GM21526 (cell line): ENCODE results near the gene ACP4.
"Not testable (repeated sequence)": the region's sequence is repeated elsewhere in the genome, so short reads cannot be mapped to it uniquely, and the experiment has no call there.

Experiments
- ATAC-seq: cut with Tn5 transposase; IDR thresholded peaks from one replicate; pipeline ENCODE4 v1.9.1; 2021; ENCODE audit warnings: moderate library complexity; ENCODE audit not compliant: unreplicated experiment, low FRiP score

The ACP4 gene

GRCh38 chr19:50773454-50773853, 16.8 kb upstream of the ACP4 start:
- ATAC-seq, result not testable (repeated sequence)

GRCh38 chr19:50776131-50776530, 14.1 kb upstream of the ACP4 start:
- ATAC-seq, result no peak

- ATAC-seq, result no peak
These were observed 13.0 kb upstream of the ACP4 start for GRCh38 chr19:50777261-50777660.

- no peak for ATAC-seq
These were observed 12.3 kb upstream of the ACP4 start for GRCh38 chr19:50777830-50778303.

GRCh38 chr19:50778906-50779430, 11.2 kb upstream of the ACP4 start:
- no peak for ATAC-seq

GRCh38 chr19:50779504-50780457, 10.4 kb upstream of the ACP4 start:
- ATAC-seq, result no peak

- no peak for ATAC-seq
These were observed 9.3 kb upstream of the ACP4 start for GRCh38 chr19:50780753-50781435.

- not testable (repeated sequence) for ATAC-seq
These were observed 6.4 kb upstream of the ACP4 start for GRCh38 chr19:50783848-50784152.

- ATAC-seq, result no peak
These were observed 5.5 kb upstream of the ACP4 start for GRCh38 chr19:50784710-50785109.

- ATAC-seq, result no peak
These were observed 4.9 kb upstream of the ACP4 start for GRCh38 chr19:50785329-50785728.

- no peak for ATAC-seq
These were observed 780 bp downstream of the ACP4 start for GRCh38 chr19:50790922-50791467.

- no peak for ATAC-seq
These were observed 1.5 kb downstream of the ACP4 start for GRCh38 chr19:50791594-50792271.

- ATAC-seq, result no peak
These were observed 2.3 kb downstream of the ACP4 start for GRCh38 chr19:50792272-50793250.

- no peak for ATAC-seq
These were observed 3.4 kb downstream of the ACP4 start for GRCh38 chr19:50793558-50794065.

GRCh38 chr19:50794074-50794875, 4.1 kb downstream of the ACP4 start:
- no peak for ATAC-seq

GRCh38 chr19:50794876-50795663, 4.9 kb downstream of the ACP4 start:
- no peak for ATAC-seq

GRCh38 chr19:50795664-50796073, 5.5 kb downstream of the ACP4 start:
- no peak for ATAC-seq
